Neuron (in vitro differentiated cells): ENCODE results near the gene PRCC.

ENCODE experiments used
- H2AFZ ChIP-seq: one replicate; pipeline ENCODE4 v1.6.1; 2013; ENCODE audit warnings: low read depth, mild to moderate bottlenecking, inconsistent platforms, low read length, moderate library complexity
- H3K27me3 ChIP-seq: one replicate; pipeline ENCODE4 v1.6.1; 2013; ENCODE audit warnings: low read length; ENCODE audit not compliant: insufficient read depth
- H3K36me3 ChIP-seq: one replicate; pipeline ENCODE4 v1.6.1; 2013; ENCODE audit warnings: low read length; ENCODE audit not compliant: insufficient read depth
- H3K4me1 ChIP-seq: one replicate; pipeline ENCODE4 v1.6.1; 2013; ENCODE audit warnings: low read length; ENCODE audit not compliant: insufficient read depth
- H3K4me3 ChIP-seq: 2 replicates; pipeline ENCODE4 v1.5.1; 2013; ENCODE audit warnings: mild to moderate bottlenecking, low read length, moderate library complexity
- H3K9me3 ChIP-seq: one replicate; pipeline ENCODE4 v1.6.1; 2013; ENCODE audit warnings: low read length

The PRCC gene

DNA sequence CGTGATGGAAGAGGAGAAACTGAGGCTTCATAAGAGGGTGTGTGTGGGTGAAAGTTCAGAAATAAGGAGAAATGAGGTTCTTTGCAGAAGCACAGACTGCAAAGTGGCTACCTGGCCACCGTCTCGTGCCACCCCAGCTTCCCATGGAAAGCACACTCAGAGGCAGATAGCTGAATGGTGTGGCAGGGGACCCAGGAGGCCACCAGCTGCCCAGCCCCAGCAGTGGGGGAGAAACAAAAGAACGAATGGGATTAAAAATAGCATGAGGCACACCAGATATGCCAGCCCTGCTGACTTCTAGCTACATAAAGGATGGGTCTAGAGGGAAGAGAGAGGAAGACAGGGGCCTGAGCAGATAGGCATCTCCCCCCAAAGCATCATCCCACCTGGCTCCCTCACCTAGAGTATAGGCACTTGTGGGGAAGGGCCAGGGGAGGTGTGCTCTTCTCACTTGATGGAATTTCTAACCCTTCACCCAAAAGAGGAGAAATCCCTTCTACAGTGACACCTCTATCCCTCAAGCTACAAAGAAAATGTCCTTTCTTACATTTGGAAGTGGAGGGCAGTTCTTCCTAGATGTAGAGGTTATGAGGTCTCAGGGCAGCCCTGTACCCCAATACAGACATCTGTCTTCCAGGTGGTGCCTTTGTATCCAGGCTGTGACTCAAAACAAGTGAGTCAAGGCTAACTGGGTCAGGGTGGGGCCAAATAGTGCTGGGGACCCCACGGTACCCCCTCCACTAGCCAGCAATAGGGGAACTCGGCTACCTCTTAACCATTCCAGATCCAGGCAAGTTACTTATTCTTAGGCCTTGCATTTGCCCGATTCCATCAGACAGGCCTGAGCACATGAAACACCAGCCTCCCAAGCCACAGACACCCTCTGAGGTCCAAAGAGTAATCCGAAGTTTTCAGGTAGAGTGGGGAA lies 19.3 kb upstream of the PRCC start:
- H3K4me3 ChIP-seq, result peak overlapping the region; percentile 47

DNA sequence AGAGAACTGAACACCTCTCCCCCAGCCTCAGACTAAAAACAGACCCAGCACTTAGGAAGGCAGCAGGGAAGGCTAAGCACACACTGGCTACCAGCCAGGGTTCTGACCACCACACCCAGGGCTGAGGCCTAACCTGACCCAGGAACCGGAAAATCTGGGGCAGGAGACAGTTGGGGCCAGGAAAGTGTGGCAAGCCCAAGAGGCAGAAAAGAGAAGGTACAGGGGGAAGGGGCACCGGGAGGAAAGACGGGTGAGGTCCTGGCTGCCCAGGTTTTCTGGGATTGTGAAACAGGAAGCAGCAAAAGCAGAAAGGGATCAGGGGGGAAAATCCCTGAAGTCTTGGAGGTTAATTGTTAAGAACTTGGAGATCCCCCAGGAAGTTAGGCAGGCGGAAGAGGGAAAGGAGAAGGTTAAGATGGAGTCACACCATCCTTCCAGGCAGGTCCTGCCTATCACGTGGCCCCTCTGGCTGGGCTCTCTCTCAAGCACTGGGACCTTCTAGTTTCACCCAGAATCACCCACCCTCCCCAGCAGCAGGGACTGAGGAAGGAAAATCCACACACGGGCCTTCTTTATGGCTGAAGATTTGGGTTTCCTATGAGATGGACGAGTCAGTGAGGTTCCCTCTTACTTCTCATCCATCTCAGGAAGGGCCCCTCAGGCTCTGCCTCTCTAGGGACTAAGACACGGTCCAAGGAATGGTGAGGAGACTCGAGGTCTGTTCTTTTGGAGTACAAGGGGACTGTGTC lies 18.5 kb upstream of the PRCC start:
- H3K9me3 ChIP-seq, result no peaks in the 10 kb centered on the region
- H3K4me3 ChIP-seq, result peak overlapping the region; percentile 79
- no peaks in the 10 kb centered on the region for H3K27me3 ChIP-seq
- H3K36me3 ChIP-seq, result peaks cover 10% of the 10 kb centered on the region
- H2AFZ ChIP-seq, result no peak overlapping the region
- peaks cover 57% of the 10 kb centered on the region for H3K4me1 ChIP-seq

More for the DNA sequence above, 19.3 kb upstream of the PRCC start:
- Histone ChIP-seq H3K27me3 (no peaks in the 10 kb centered on the region), H2AFZ (no peak overlapping the region), H3K36me3 (peaks cover 18% of the 10 kb centered on the region), H3K4me1 (peaks cover 55% of the 10 kb centered on the region), H3K9me3 (no peaks in the 10 kb centered on the region)

DNA sequence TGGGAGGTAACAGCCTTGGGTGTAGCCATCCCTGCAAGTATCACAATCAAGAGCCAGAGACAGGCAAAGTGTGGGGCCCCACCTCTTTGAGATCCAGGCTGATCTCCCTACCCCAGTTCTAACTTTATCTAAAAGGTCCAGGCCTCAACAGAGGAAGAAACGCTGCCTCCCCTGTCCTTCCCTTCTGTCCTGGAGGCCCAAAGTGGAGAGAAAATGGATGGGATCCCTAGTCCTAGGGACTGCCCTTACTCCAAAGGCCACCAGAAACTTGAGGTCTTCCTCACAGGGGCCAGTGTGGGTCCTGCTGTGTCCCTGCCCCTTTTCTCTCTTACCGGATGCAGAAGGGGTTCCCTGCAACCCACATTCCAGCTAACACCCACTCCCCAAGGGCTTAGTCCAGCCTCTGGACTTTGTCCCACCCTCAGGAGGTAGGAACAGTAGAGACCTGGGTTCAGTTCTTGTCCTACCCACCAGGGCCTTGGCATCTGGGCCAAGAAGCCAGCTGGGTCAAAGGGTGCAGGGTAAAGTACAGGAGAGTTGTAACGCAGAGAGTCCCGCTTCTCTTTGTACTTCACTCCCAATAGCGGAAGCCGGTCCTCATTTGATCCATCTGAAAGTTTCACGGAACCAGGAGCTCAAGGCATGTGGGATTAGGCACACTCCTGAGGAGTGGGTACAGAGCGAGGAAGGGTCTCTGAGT lies 17.8 kb upstream of the PRCC start:
- H3K36me3 ChIP-seq, result peaks cover 7% of the 10 kb centered on the region
- H3K4me1 ChIP-seq, result peaks cover 57% of the 10 kb centered on the region
- H2AFZ ChIP-seq, result no peak overlapping the region
- H3K9me3 ChIP-seq, result no peaks in the 10 kb centered on the region
- H3K4me3 ChIP-seq, result peak overlapping the region; percentile 79
- H3K27me3 ChIP-seq, result no peaks in the 10 kb centered on the region

DNA sequence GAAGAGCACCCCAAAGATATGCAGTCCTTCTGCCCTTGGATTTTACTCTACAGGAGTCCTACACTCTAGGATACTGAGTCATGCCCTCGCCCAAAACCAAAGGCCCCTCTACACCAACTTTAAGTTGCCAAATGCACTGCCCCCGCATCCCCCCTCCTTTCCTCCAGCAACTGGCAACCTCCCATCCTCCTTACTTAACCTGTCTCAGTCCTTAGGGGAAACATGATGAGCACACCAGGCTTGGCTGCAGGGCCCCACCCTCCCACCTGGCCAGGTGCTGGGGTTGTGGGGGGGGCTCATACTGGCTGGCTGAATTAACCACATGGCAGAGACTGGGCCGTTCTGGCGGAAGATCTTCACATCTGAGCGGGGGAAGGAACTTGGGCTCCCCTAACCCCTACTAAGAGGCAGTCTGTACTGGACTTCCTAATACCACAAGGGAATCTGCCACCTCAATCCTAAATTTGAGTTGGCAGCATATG lies 17.1 kb upstream of the PRCC start:
- peak overlapping the region; percentile 79 for H3K4me3 ChIP-seq
- no peak overlapping the region for H2AFZ ChIP-seq
- no peaks in the 10 kb centered on the region for H3K9me3 ChIP-seq
- H3K4me1 ChIP-seq, result peaks cover 57% of the 10 kb centered on the region
- no peaks in the 10 kb centered on the region for H3K27me3 ChIP-seq
- H3K36me3 ChIP-seq, result peaks cover 2% of the 10 kb centered on the region

DNA sequence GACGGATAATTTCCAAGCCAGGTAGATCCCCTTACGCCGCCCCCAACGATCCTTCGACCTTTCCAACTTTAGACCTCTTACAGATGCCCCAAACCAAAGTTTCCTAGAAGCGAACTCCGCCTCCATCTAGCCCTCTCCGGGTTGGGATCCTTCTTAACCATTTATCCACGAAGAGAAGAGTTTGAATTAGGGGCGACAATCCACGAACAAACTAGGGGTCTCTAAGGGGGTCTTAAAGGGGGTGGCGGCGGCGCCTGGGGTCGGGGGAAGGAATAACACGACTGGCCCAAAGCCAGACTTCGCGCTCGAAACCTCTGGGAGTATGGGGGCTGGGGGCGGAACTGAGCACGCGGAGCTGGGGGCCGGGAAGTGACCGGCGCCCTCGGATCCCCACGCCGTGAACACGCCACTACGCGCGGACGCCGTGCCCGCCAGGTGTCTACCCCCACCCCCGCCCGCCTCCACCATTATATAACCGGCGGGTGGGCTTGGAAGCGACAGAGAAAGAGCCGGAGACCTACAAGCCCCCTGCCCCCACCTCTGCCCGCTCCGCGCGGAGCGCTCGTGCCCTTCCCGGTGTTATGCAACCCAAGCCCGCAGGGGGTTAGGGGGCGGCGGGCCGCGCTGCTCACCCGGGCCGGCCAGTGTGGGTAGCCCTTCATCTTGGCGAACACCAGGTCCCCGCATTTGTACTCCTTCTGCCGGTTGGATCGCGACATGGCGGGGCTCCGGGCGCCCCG lies 16.5 kb upstream of the PRCC start:
- Histone ChIP-seq H2AFZ (peak overlapping the region; percentile 14), H3K4me3 (peak overlapping the region; percentile 79), H3K9me3 (no peaks in the 10 kb centered on the region), H3K4me1 (peaks cover 54% of the 10 kb centered on the region), H3K36me3 (peaks cover 2% of the 10 kb centered on the region), H3K27me3 (no peaks in the 10 kb centered on the region)

DNA sequence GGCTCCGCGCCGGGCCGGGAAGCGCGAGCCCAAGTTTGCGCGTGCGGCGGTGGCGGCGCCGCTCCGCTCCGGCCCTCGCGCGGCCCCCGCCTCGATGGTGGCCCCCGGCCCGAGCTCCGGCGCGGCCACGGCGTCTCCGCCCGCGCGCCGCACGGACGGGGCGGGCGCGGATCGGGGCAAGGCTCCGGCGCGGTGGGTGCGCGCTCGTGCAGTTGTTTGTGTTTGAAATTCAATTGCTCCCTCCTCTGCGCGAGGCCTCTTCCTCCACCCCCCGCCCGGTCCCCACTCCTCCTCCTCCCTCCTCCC lies 15.9 kb upstream of the PRCC start, which contains the start of gene HDGF:
HDGF (minus strand) TSS at position 225 of the 306 bp plus-strand sequence. CDS start 246 bp downstream, outside the sequence.
- Histone ChIP-seq H3K4me1 (peaks cover 49% of the 10 kb centered on the region), H3K27me3 (no peaks in the 10 kb centered on the region), H2AFZ (peak within 1 kb of the TSS; percentile 48)

DNA sequence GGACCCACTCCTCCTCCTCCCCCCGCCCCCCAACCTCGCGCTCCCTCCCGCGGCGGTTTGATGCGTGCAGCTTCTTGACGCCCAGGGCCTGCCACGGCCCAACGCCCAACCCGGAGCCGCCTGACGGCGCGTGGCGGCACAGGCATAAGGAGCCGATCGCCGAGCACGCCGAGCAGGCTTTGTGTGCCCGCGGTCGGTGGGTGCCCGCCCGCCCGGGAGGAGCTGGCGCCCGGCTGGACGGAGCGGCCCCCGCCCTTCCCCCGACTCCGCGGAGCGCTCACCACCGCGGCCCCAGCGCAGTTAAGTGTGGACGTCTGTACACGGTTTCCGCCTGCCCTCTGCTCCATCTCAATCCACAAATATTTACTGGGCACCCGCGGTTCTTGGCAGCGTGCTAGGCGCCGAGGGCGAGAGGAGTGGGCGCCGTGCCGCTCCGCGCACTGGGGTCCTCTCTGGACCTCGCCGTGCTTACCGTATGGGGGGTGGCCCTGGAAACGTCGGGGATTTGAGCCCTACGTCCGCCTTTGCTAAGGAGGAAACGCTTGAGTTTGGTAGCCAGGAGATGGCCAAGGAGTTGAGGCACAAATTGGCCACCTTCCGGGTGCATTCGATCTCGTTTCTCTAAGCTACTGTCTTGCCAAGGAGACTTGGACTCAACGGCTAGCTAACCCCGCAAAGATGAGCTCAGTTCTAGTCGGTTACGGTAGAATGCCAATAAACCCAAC lies 15.4 kb upstream of the PRCC start:
- Histone ChIP-seq H3K9me3 (no peaks in the 10 kb centered on the region), H3K4me3 (peak overlapping the region; percentile 79), H2AFZ (peak overlapping the region; percentile 48), H3K36me3 (peaks cover 2% of the 10 kb centered on the region), H3K4me1 (peaks cover 44% of the 10 kb centered on the region), H3K27me3 (no peaks in the 10 kb centered on the region)

More for the DNA sequence above, 15.9 kb upstream of the PRCC start, which contains the start of gene HDGF:
- Histone ChIP-seq H3K4me3 (peak within 1 kb of the TSS; percentile 79), H3K36me3 (peaks cover 2% of the 10 kb centered on the region), H3K9me3 (no peaks in the 10 kb centered on the region)

DNA sequence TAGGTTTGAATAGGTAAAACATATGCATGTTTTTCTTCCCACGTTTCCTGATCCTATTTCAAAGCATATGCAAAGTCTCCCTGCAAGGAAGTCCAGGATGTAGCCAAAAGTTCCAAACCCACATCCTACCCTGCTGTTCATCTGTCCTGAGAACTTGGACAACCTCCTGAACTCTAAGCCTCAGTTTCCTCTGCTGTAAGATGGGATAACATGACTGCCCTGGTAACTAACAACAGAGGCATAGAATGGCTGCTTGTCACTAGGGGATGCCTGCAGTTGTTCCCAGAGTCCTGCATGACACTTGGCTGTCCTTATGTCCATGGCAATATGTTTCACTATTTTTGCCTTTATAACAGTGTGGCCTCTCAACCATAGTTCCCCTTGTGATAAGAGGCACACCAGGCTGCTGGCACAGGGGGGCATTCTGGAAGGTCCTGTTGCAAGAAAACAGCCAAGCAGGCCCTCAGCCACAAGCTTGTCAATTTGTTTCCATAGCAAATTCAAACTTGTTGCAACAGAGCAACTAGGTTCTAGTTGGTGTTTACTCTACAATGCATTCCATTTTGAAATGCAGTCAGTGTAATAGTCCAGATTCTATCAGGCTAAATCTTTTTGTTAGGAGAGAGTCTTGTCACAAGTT lies 14.4 kb upstream of the PRCC start:
- no peak overlapping the region for H2AFZ ChIP-seq
- H3K36me3 ChIP-seq, result peaks cover 2% of the 10 kb centered on the region
- peak overlapping the region; percentile 79 for H3K4me3 ChIP-seq
- H3K27me3 ChIP-seq, result no peaks in the 10 kb centered on the region
- H3K4me1 ChIP-seq, result peaks cover 35% of the 10 kb centered on the region
- H3K9me3 ChIP-seq, result no peaks in the 10 kb centered on the region

DNA sequence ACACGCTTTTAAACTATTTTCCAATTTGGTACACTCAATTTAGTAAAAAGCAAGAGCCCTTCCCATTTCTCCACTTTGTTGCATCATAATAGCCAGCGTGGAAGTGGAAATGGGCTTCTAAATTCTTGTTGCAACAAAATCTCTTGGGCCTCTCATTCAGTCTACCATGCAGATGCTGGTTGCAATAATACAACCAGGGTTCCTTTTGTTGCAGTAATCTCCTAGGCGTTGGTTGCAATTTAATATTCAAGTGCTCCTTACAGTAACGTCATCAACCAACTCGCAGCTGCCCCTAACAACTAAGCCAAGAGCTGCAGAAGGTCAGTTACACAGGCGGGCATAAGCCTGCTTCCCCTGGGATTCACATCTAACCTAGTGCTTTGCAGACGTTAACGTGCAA lies 13.1 kb upstream of the PRCC start:
- H3K4me3 ChIP-seq, result no peak overlapping the region
- H3K36me3 ChIP-seq, result peaks cover 2% of the 10 kb centered on the region
- H3K4me1 ChIP-seq, result peaks cover 23% of the 10 kb centered on the region
- H2AFZ ChIP-seq, result no peak overlapping the region
- H3K9me3 ChIP-seq, result no peaks in the 10 kb centered on the region
- H3K27me3 ChIP-seq, result no peaks in the 10 kb centered on the region

DNA sequence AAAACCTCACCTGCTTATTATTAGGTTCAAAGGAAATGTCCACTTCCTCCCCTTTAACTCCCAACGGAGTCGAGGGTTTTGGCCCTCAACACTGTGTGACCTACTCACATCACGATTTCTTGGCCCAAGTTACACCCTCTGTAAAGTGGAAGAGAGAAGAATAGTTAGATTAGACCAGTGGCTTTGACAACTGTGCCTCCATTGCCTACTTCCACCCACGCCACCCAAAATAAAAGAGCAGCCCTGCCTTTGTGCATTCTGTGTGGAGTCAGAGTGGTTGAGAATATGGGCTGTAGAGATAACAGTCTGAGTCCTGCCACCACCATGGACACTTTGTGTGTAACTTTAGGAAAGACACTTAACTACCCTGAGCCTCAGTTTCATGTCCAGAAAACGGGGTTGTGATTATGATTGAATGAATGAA lies 11.8 kb upstream of the PRCC start:
- Histone ChIP-seq H3K9me3 (no peaks in the 10 kb centered on the region), H2AFZ (no peak overlapping the region), H3K27me3 (no peaks in the 10 kb centered on the region), H3K4me3 (no peak overlapping the region), H3K36me3 (peaks cover 2% of the 10 kb centered on the region), H3K4me1 (peaks cover 17% of the 10 kb centered on the region)

DNA sequence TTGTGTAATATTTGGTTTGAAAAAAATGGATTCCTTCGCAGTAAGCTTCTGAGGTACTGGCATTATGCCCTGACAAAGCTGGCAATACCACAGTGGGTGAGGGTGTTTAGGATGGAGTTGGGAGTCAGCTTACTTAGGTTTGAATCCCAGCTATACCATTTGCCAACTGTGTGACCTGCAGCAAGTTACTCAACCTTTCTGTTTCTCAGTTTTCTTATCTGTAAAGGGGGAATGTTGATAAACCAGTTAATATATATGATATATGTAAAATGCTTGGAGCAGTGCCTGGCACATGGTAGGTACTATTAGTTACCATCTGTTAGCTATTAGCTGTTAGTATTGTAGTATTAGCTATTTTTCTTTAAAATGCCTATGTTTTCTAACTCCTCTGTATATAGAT lies 11.0 kb upstream of the PRCC start:
- H3K27me3 ChIP-seq, result no peaks in the 10 kb centered on the region
- H3K36me3 ChIP-seq, result peaks cover 2% of the 10 kb centered on the region
- no peak overlapping the region for H2AFZ ChIP-seq
- no peak overlapping the region for H3K4me3 ChIP-seq
- H3K4me1 ChIP-seq, result peaks cover 17% of the 10 kb centered on the region
- no peaks in the 10 kb centered on the region for H3K9me3 ChIP-seq
